Cerebellar nuclear complex (tissue), 1 donor: ENCODE data around the gene LPP.
A peak's percentile ranks its signal among the peaks of the same experiment; 100 is the strongest.

ENCODE experiments used
- DNase-seq, 2 experiments: peaks; one replicate each; lab custom pipeline; 2025; lab: John Stamatoyannopoulos, UW

The LPP gene

DNA sequence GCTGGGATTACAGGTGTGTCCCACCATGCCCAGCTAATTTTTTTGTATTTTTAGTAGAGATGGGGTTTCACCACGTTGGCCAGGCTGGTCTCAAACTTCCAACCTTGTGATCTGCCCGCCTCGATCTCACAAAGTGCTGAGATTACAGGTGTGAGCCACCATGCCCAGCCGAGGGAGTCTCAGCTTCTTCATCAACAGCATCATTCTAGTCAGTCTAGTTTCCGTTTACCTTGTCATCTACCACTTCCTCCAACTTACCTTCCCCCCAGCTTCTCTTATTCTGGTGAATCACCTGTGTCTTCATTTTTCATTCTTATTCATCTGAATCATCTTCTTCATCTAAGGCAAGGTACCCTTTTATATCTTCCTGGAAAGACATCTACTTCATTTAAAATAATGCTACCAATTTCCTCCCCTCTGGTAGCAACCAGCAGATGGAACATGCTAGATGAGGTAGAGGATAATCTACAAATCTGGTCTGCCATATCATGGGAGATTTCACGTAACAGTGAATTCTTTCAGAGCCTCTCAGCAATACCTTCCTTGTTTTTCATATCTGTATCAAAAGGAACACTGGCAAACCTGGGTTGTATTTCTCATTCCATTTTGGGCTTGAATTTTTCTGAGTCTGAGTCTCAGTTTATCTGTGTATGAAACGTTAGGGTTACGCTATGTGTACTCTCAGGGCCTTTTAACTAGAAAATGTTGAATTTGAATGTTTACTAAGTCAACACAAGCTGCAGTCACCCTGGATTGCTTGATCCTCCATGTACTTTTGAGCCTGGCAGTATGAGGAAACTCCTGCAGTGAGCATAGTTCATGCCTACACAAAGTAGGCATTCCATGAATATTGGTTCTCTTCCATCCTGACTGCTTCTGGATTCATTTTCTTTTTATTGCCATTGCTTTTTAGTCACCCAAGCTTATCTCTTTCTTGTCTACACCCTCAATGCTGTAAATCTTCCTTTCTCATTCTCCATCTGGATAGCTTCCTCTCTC is 16.8 kb downstream of the LPP start:
- DNase-seq: no peak

DNA sequence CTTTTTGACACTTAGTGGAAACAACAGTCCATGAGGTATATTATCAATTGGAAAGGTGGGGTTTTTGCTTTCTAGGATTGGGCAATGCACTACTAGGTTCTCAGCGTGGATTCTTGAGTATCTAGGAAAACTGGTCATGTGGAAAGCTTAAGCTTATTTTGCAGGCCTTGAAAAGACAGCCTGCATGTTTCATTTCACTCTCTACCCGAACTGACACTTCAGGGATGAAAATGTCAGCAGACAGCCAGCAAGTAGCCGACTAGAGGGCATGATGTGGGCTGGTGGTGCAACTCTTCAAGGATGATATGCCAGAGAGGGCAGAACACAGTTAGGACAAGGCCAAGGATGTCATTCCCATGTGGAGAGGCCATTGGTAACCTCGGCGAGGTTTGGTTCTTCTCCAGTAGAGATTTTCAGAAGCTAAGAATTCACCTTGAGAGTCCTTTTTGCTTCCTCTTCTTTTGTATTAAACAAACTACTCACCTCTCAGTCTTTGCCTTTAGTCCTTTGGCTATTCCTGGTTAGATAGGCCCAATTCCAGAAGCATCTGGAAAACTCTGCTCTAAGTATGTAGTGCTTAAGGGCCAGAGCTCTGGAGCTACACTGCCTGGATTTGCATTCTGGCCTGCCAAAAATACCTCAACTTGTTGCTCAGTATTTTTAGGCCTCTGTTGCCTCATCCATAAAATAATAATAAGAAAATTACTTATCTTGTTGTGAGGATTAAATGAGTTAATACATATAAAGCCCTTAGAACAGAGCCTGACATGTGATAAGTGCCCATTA is 17.9 kb downstream of the LPP start:
- DNase-seq: no peak

DNA sequence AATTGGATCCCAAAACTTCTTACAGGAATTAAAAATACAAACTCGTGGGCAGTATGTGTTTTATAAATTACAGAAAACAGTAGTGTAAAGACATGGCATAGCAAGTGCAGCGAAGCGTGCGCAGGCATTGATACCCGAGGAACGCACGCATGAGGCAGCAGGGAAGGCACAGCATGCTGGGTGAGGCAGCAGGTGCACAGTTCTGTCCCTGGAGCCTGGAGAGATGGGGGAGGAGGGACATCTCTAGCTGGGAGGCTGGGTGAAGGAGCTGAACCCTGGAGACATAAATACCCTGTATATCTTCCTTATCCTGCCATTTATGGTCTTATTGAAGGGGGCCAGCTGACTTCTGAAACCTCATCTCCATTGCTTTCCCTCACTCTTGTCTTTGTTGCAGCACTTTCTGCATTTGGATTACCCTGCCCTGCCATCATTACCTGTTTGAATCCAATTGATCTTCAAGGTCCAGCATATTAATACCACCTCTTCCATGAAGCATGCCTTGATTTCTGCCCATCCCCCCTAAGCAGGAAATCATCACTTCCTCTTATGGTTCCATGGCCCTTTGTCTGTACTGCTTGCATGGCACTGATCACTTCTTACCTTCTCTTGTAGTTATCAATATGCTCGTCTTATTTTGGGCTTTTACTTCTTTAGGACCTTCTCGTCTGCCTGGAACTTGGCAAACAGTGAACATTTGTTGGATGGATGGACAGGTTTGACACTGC is 20.5 kb downstream of the LPP start:
- no peak for DNase-seq

DNA sequence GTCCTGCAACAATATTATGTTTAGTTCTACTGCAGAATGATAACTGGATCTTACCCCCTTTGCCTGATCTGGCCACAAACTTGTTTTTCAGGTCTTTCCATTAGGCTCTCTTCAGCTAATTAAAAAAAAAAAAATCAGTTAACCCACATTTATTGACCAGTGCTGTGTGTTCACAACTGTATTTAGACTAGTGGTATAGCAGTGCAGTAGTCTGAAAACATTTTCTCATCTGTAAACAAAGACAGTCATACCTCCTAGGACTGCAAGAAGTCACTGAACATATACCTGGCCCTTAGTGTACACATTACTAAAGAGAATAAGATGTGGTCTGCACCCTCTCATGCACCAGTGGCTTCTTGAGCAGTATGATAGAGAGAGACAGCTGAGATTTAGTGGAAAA is 22.5 kb downstream of the LPP start:
- no peak for DNase-seq

DNA sequence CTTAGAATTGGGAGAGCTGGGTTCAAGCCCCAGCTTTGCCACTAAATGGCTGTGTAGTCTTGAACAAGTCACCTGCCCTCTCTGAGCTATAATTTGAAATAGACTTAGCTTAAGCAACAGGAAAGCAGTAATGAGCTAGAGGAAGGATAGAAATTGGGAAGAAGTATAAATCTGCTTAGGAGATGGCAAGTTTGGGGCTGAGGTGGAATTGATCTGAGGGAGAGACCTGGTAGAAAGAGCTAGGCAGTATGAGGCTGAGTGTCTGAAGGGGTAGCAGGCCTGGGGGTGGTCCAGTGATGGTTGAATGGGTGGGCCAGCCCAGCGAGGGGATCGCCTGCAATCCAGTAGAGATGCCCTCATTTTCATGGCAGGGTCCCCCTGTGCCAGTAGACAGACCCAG is 22.9 kb downstream of the LPP start:
- DNase-seq: no peak

DNA sequence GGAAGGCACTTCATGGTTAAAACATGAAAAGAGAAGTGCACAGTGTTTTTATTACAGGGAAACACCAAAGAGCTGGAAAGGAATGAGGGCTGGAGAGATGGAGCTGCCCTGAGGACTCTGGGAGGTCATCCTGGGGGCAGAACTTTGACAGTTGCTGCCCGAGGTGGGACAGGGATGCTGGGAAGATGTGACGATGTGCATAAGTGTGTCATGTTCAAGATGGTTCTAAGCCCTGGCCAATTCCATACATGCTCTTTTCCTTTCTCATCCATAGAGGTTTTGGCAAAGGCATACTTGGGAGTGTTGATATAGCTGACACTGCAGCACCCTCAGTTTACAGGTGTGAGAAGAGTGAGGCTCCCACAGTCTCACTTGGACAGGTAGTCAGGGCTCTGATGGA is 23.8 kb downstream of the LPP start:
- DNase-seq: no peak

DNA sequence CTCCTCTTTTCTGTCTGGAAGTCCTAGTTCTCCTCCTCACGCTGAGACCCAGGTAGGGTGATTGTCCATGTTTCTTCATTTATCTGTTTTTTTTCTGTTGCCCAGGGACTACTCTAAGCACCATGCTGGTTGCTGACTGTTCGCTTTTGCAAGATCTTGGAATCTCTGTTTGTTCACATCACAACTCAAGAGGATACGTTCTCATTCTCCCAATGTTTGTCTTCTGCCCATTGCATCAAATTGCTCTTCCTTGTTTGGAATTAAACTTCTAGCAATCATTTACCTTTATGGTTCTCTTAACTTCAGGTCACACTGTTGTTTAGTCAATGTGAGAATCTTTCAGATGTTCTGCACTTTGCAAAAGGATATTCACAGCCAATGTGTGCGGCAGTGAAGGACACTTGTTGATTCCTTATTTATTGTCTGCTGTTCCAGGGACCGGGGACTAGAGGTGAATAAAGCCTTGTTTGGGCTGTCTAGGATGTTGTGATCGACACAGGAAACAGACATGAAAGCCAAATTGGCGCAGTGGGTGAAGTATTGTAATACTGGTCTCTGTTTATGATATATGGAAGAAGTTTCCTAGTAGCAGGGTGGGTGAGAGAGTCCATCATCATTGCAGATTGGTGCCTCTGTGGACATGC is 24.5 kb downstream of the LPP start:
- DNase-seq: no peak

DNA sequence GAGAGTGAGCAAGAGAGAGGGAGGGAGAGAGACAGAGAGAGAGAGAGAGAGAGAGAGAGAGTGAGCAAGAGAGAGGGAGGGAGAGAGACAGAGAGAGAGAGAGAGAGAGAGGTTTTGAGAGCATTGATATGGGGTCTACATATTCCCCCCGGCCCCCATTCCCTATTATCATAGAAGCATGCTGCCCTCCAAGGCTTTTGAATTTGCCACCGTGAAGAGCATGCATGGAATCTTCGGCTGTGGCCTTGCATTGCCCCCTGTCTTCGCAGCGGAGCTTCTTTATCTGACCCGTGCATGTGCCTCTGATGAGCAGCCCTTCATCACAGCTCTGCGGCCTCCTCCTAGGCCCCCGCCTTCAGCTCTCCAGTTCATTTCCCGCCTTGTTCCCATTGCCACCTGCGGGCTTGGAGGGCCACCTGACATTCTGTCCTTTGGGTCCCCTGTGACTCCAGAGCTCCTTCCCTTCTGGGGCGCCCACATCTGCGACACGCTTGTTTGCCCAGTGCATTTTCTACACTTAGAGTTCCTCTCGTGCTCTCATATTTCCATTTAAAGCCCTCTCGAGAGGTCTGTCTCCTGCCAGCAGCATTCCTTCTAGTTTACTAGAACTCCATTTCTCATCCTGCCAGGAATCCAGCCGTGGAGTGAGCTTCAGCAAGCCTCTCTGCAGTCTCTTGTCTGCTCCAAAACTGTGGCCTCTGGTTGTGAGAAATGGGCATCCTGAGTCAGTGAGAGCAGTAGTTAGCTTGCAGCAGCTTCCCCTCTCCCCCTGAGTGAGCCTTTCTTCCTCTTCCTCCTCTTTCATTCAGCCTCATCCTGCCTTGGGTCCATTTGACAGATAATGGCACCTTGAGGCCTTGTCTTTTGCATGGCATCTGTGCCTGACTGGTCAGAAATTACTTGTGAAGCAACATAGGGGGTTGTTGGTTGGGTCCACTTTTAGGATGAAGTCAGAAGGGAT is 25.3 kb downstream of the LPP start:
- no peak for DNase-seq

DNA sequence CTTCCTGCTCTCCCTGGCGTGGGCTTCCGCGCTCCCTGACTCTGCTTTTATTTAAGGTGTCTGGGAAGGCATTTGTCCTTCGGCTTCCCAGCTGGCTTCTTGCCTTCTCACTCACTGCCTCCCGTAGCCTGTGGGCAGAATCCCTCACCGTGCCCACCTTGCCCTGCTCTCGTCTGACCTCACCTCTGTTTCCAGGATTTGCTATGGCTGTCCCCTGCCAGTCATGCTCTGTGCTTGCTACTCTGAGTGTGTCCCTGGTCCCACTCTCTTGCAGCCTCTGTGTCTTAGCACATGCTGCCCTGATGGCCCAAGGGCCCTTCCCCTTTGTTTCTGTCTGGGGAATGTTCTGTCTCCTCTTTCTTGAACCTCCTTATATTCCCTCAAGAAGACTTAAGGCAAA is 26.2 kb downstream of the LPP start:
- DNase-seq: no peak

DNA sequence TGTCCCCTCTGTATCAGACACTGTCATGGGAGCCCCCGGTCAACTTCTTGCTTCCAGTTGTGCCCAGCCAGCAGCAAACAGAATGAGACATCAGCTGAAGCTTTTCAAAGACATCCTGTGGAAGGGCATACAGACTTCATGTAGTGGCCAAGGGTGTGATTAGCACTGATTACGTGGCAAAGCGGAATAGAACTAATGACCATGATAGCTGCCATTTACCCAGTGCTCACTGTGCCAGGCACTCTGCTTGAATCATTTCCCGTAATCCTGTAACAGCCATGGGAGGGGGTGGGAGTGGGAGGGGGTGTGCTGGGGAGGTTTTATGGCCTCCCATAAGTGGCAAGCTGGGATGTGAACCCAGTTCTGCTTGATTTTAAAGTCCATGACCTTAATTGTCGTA is 29.5 kb downstream of the LPP start:
- no peak for DNase-seq

DNA sequence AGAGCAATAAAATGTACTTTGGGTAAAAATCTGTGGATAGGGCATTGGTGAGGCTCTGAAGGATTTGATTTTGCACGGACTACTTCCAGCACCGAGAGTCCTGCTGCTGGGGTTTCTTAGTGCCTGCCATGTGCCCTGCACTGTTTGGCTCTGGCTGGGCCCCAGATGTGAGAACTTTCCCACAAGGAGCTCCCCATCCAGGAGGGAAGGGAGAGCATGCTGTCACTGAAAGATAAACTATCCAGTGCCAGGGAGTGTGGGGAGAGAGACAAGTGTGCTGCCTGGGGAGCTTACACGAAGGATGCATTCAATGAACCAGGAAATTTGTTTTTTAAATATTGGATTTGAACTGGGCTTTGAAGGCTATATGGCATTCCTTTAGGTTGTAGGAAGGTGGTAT is 30.2 kb downstream of the LPP start:
- DNase-seq: no peak

DNA sequence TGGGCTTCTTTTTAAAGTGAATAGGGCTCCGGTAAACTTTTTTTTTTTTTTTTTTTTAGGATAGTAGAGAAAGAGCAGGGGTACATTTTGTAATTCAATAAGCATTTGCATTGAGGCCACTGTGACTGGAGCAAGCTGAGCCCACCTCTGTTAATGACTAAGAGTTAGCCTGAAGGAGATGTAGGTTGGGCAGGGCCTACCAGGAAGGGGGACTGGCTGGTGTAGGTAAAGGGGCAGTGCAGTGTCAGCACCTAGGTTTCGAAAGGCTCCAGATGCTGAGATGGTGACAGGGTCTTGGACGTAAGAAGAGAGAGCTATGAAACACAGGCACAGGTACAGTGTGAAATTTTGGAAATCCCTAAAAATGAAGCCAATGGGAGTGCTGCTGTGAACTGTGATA is 30.7 kb downstream of the LPP start:
- no peak for DNase-seq

DNA sequence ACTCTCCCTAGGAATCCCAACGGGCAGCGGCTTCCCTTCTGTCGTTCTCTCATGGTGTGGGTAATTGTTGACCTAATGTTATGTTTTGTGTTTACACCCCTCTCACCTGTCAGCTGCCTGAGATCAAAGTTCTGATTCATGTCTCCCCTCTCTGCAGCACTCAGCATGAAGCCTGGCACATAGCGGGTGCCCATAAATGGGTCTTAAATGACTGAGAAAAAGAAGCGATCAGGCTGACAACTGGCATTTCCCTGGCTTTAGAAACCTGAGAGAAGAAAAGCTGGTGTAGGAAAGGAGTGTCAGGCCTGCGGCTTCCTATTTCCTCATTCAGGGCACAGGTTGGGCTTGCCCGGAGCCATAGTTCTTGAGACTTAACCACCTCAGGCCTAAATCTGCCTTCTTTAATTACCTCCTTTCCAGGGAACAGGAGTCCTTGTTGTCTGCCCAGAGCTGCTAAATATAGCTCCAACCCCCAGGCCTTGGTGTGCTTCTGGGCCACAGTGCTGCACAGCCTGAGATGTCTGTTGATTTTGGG is 31.8 kb downstream of the LPP start:
- DNase-seq: peak in 1 of 2 experiments; percentile 24

DNA sequence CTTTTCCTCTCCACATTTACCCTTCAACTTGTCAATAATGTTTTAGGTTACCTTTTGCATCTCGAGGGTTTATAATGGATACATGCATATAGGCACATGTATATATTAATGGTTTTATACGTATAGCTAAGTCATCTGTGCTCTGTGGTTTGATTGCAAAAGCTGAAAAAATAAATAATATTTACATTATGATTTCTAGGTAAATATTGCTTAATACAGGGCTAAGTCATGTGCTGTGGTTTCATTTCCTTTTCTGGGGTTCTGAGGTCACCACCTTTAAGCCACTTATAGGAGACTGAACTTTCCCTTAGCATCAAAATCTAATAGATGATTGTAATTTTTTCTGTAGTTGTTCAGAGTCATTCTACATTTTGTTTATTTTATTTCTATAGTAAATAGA is 33.1 kb downstream of the LPP start:
- DNase-seq: no peak

DNA sequence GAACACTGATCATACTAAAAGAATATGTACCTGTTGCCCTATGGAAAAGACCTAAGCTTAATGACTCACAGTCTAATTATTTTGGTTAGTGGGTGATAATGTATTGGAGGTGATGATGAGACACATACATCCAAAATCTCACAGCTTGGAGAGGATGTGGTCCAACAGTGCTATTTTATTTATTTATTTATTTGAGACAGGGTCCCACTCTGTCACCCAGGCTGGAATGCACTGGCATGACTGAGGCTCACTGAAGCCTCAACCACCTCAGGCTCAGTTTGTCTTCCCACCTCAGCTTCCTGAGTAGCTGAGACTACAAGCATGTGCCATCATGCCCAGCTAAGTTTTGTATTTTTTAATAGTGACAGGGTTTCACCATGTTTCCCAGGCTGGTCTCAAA is 35.0 kb downstream of the LPP start:
- DNase-seq: no peak

DNA sequence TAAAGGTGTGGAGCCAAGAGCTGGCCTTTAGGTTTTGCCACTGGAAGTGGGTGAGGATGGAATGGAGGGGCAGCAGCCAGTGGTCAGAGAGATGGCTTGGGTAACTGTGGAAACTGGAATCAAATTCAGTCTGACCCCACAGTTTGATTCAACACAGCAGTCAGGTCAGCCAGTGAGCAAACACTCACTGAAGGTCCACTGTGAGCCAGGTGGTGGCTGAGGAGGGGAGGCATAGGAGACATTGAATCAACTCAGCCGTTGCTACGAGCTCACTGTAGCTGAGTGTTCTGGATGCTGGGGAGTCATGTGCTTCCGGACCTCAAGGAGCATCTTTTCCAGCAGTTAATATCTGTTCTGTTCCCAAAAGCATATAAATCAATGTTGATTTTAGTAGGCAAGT is 37.5 kb downstream of the LPP start:
- no peak for DNase-seq

DNA sequence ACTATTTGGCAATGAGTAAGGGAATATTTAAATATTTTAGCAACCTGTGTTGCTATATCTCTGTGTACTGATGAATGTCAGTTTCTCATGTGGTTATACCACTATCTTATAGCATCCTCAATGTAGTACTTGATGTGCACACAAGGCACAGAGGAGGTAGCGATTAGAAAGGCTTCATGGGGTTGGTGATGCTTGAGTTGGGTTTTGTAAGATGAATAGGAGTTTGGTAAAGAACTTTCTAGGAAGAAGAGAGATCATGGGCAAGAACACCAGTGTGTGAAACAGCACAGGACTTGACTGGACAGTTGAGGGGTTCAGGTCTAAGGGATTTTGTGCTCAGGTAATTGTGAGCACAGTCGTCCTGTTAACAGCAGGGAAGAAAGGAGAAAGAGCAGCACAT is 38.1 kb downstream of the LPP start:
- DNase-seq: no peak

DNA sequence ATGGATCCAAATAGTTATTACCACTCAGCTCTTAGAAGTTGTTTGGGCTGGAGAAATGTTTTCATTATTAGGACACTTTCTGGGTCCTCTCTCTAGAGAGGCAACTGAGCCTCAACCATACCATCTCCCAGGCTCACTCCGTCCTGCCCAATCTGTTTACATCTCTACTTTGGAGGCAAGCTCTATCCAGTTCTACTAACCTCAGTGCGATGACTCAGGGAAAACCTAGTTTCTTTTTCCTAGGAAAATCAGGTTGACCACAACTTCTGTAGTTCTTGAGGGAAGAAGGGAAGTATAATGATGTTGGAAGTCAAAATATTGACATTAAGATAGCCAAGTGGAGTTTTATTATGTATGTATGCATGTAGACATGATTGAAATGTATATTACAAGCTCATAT is 40.4 kb downstream of the LPP start:
- no peak for DNase-seq

DNA sequence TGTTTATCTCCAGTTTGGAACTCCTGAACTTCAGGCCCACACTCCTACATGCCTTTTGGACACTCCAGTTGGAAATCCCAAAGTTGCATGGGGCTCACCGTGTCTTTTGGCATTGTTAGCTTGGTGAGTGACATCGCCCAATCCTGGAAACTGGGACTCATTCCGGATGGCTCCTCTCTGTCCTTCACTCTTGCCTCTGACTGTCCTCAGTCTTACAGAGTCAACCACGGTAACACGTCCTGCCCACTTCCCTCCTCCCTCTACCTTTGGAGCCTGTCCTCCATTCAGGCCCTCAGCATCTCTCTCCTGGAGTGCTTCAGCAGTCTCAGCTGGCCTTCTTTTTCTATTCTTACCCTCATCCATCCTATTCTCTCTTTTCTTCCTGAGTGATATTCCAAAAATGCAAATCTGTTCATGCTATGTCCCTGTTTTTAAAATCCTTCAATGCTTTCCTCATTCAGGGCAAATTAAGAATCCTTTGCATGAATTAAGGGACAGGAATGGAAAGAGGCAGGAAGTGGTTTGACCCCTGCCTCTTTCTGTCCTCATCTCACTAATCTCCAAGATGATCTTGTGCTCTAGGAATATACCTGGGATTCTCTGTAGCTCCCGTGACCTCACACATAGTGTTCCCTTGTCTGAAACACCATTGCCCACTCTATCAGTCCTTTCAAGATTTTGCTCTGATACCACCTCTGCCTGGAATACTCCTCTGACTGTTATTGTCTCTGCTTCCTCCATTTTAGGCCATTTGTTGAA is 42.5 kb downstream of the LPP start:
- DNase-seq: no peak

DNA sequence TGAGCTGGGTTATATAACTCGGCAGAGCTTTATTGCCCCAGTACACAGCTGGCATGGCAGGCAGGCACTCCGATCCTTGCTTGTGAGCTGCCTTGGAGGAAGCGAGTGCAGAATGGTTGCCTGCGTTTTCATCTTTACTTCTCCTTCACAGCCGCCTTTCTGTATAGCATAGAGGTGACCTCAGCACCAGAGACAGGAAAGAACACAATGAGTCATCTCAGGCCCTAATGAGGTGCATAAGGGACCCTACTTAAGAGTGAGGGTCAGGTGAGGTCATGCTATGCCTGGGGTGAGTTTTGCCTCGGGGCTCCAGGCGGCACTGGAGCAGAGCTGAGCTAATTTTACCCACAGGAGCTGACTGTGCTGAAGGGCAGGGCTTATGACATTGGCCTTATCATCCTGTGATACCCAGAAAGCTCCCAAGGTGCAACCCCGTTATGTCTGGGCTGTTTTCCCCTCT is 43.5 kb downstream of the LPP start:
- DNase-seq: no peak
